HUES48 (cell line): ENCODE measurements around the gene PAX6.

ENCODE experiments used
- H3K27ac ChIP-seq: one replicate; pipeline ENCODE4 v1.7.0; 2013; ENCODE audit warnings: low read depth, low read length, inconsistent platforms
- H3K27me3 ChIP-seq: 2 replicates; pipeline ENCODE4 v1.6.1; 2013; ENCODE audit warnings: mild to moderate bottlenecking, low read length; ENCODE audit not compliant: control insufficient read depth, insufficient read depth
- H3K36me3 ChIP-seq: 2 replicates; pipeline ENCODE4 v1.6.1; 2013; ENCODE audit warnings: low read length; ENCODE audit not compliant: control insufficient read depth, insufficient read depth
- H3K4me1 ChIP-seq: 2 replicates; pipeline ENCODE4 v1.6.1; 2013; ENCODE audit warnings: mild to moderate bottlenecking, low read length; ENCODE audit not compliant: control insufficient read depth, insufficient read depth
- H3K4me3 ChIP-seq: 2 replicates; pipeline ENCODE4 v1.5.1; 2013; ENCODE audit warnings: mild to moderate bottlenecking, low read depth, low read length
- H3K9ac ChIP-seq: 2 replicates; pipeline ENCODE4 v1.6.1; 2013; ENCODE audit warnings: mild to moderate bottlenecking, low read depth, low read length, moderate library complexity
- H3K9me3 ChIP-seq: 2 replicates; pipeline ENCODE4 v1.6.1; 2013; ENCODE audit warnings: low read length; ENCODE audit not compliant: control insufficient read depth, insufficient read depth

Gene PAX6

GRCh38 chr11:31814176-31814868 lies 3.2 kb upstream of the PAX6 start:
- Histone ChIP-seq H3K27me3 (peaks cover 99% of the 10 kb centered on the region), H3K4me3 (peak overlapping the region; percentile 52), H3K9ac (no peak overlapping the region), H3K4me1 (peaks cover 66% of the 10 kb centered on the region), H3K9me3 (no peaks in the 10 kb centered on the region), H3K36me3 (no peaks in the 10 kb centered on the region), H3K27ac (no peak overlapping the region)

- Histone ChIP-seq H3K27ac (no peak overlapping the region), H3K4me3 (peak overlapping the region; percentile 52), H3K36me3 (no peaks in the 10 kb centered on the region), H3K27me3 (peaks cover 99% of the 10 kb centered on the region), H3K4me1 (peaks cover 71% of the 10 kb centered on the region), H3K9ac (no peak overlapping the region), H3K9me3 (no peaks in the 10 kb centered on the region)
Measured at GRCh38 chr11:31813391-31814175, 2.5 kb upstream of the PAX6 start.

- Histone ChIP-seq H3K36me3 (no peaks in the 10 kb centered on the region), H3K27ac (no peak overlapping the region), H3K27me3 (peaks cover 99% of the 10 kb centered on the region), H3K4me3 (peak overlapping the region; percentile 52), H3K9me3 (no peaks in the 10 kb centered on the region), H3K4me1 (peaks cover 75% of the 10 kb centered on the region), H3K9ac (no peak overlapping the region)
Measured at GRCh38 chr11:31812383-31813381, 1.6 kb upstream of the PAX6 start.

- Histone ChIP-seq H3K36me3 (no peaks in the 10 kb centered on the region), H3K9me3 (no peaks in the 10 kb centered on the region), H3K27ac (no peak overlapping the region), H3K4me1 (peaks cover 83% of the 10 kb centered on the region), H3K9ac (no peak overlapping the region), H3K27me3 (peaks cover 99% of the 10 kb centered on the region), H3K4me3 (peak overlapping the region; percentile 69)
Measured at GRCh38 chr11:31809857-31810778, 1.0 kb downstream of the PAX6 start.

- Histone ChIP-seq H3K27ac (no peak overlapping the region), H3K4me3 (peak overlapping the region; percentile 69), H3K9ac (no peak overlapping the region), H3K36me3 (no peaks in the 10 kb centered on the region), H3K4me1 (peaks cover 83% of the 10 kb centered on the region), H3K9me3 (no peaks in the 10 kb centered on the region), H3K27me3 (peaks cover 99% of the 10 kb centered on the region)
Measured at GRCh38 chr11:31809541-31809856, 1.6 kb downstream of the PAX6 start.

- Histone ChIP-seq H3K4me1 (peaks cover 82% of the 10 kb centered on the region), H3K9me3 (no peaks in the 10 kb centered on the region), H3K36me3 (no peaks in the 10 kb centered on the region), H3K27me3 (peaks cover 99% of the 10 kb centered on the region), H3K9ac (no peak overlapping the region), H3K27ac (no peak overlapping the region), H3K4me3 (peak overlapping the region; percentile 10; the same call in 1 of the 2 replicates)
Measured at GRCh38 chr11:31808721-31809540, 2.2 kb downstream of the PAX6 start.

GRCh38 chr11:31807799-31808667 lies 3.1 kb downstream of the PAX6 start:
- Histone ChIP-seq H3K36me3 (no peaks in the 10 kb centered on the region), H3K27ac (no peak overlapping the region), H3K4me3 (peak overlapping the region; percentile 10; the same call in 1 of the 2 replicates), H3K9me3 (no peaks in the 10 kb centered on the region), H3K27me3 (peaks cover 99% of the 10 kb centered on the region), H3K4me1 (peaks cover 81% of the 10 kb centered on the region), H3K9ac (no peak overlapping the region)

- no peak overlapping the region for H3K9ac ChIP-seq
- peaks cover 99% of the 10 kb centered on the region for H3K27me3 ChIP-seq
- peaks cover 78% of the 10 kb centered on the region for H3K4me1 ChIP-seq
- H3K36me3 ChIP-seq: no peaks in the 10 kb centered on the region
- no peak overlapping the region for H3K4me3 ChIP-seq
- H3K27ac ChIP-seq: no peak overlapping the region
- H3K9me3 ChIP-seq: no peaks in the 10 kb centered on the region
Measured at GRCh38 chr11:31806928-31807798, 4.0 kb downstream of the PAX6 start.
